ENCODE results near the gene SLC7A6OS.

Gene SLC7A6OS

GRCh38 chr16:68263559-68264127 is 47.1 kb downstream of the SLC7A6OS start:
- intact Hi-C loops (cut with DNase I) = no loop called here
- DNase-seq = peak in 1 of 10 donors; percentile 29

DNA sequence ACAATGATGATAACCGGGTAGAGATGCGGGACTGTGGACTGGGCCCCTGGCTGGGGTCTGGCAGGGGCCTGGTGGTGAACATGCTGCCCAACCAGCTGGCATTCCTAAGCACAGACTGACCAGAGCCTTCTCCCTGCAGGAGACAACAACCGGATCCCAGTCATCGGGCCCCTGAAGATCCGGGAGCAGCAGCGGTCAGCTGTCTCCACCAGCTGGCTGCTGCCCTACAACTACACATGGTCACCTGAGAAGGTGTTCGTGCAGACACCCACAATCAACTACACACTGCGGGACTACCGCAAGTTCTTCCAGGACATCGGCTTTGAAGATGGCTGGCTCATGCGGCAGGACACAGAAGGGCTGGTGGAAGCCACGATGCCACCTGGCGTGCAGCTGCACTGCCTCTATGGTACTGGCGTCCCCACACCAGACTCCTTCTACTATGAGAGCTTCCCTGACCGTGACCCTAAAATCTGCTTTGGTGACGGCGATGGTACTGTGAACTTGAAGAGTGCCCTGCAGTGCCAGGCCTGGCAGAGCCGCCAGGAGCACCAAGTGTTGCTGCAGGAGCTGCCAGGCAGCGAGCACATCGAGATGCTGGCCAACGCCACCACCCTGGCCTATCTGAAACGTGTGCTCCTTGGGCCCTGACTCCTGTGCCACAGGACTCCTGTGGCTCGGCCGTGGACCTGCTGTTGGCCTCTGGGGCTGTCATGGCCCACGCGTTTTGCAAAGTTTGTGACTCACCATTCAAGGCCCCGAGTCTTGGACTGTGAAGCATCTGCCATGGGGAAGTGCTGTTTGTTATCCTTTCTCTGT is 51.5 kb downstream of the SLC7A6OS start:
- DNase-seq = peak in 1 of 10 donors; percentile 75
- intact Hi-C loops (cut with DNase I) = no loop called here

- intact Hi-C loops (cut with DNase I) = no loop called here
Measured at GRCh38 chr16:68257906-68258800, 52.6 kb downstream of the SLC7A6OS start.

DNA sequence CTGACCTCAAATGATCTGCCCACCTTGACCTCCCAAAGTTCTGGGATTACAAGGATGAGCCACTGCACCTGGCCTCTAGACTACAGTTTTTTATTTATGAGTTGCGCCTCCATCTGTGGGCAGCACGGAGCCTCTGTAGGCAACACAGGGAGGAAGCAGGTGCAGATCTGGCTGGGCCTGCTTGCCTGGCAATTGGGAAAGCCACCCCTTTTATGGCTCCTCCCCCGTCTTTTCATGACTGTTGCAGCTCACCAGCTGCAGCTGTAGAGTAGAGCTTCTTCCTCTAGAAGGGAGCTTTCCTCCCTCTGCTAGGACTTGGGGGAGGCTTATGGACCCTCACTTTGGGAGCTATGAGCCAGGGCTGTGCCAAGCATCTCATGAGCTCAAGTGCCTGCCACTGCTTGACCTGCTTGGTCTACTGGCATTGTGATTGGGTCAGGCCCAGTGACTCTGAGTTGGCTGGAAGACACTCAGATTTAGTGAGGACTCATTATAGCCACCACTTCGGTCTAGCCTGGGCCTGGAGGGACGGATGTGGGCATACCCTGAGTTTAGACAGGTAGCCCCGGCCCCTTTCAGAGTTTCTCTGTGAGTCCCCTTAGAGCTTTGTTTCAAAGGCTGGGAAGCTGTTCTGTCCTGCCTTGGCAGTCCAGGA is 53.4 kb downstream of the SLC7A6OS start:
- intact Hi-C loops (cut with DNase I) = no loop called here
- DNase-seq = peak in 7 of 10 donors; percentile 42 to 91 (median 73)

More at GRCh38 chr16:68257906-68258800, 52.6 kb downstream of the SLC7A6OS start:
- DNase-seq = peak in 1 of 10 donors; percentile 83

GRCh38 chr16:68255712-68256111 is 55.0 kb downstream of the SLC7A6OS start:
- intact Hi-C loops (cut with DNase I) = no loop called here
- no peak for DNase-seq

DNA sequence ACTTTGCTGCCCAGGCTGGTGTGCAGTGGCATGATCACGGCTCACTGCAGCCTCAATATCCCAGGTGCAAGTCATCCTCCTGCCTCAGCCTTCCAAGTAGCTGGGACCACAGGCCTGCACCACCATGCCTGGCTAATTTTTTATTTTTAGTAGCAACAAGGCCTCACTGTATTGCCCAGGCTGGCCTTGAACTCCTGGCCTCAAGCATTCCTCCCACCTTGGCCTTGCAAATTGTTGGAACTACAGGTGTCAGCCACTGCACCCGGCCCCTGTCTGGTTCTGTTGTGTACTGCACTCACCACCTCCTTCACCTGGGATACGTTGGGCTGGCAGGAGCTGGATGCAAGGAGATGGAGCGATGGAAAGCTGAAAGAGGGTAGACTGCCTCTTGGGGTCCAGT is 57.0 kb downstream of the SLC7A6OS start:
- no peak for DNase-seq
- intact Hi-C loops (cut with DNase I) = no loop called here

- no peak for DNase-seq
- intact Hi-C loops (cut with DNase I) = no loop called here
Measured at GRCh38 chr16:68252383-68252782, 58.4 kb downstream of the SLC7A6OS start.

GRCh38 chr16:68251832-68252231 is 58.9 kb downstream of the SLC7A6OS start:
- intact Hi-C loops (cut with DNase I) = no loop called here
- DNase-seq = no peak

- intact Hi-C loops (cut with DNase I) = no loop called here
- no peak for DNase-seq
Measured at GRCh38 chr16:68250951-68251350, 59.8 kb downstream of the SLC7A6OS start.

DNA sequence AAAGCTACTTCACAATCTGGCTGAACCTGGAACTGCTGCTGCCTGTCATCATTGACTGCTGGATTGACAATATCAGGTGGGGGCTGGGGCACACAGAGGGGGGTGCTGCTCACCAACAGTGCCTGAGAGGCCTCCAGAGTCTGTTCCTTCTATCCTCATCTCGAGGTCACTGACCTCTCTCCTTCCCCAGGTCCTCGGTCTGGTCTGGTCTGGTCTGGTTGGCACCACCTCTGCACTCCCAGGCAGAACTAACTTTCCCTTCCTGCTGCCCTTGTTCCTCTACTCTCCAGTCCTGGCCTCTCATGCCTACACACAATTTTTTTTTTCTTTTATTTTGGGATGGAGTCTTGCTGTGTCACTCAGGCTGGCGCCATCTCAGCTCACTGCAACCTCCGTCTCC is 61.4 kb downstream of the SLC7A6OS start:
- DNase-seq = peak in 1 of 10 donors; percentile 69
- intact Hi-C loops (cut with DNase I) = no loop called here

Measured in posterior cingulate gyrus (tissue), 11 donors.